A549 treated with AZD2906 at 1 μM for 4 hours (cell line): Measurements from ENCODE around the gene IAH1. TPM values are rescaled to one million over a fixed set of nuclear protein-coding genes. Genes with fewer than 3 reads are reported as not detected.

Source experiments
- total RNA-seq: library from RNA; stranded (reverse); fragments of 200-300 nt; extraction: Qiagen RNA extraction; gene quantifications from 5 replicates; pipeline ENCODE4 v1.2.3, GENCODE V29; 2022

IAH1 gene
- 82.8 to 109 TPM (median 104 TPM) in 5 replicates for total RNA-seq

GRCh38 chr2:9474361-9475057 lies at the start of gene IAH1:
Gene IAH1, plus strand, starts transcription at chr2:9474551. Its CDS starts 16 bp downstream, at chr2:9474567.

Other genes starting within 250 kb of the IAH1 start
- gene ITGB1BP1, start 51.0 kb upstream of the IAH1 start, total RNA-seq, result 166 to 178 TPM (median 173 TPM) in 5 replicates
- gene CPSF3, start 50.9 kb upstream of the IAH1 start, total RNA-seq, result 46.5 to 61.0 TPM (median 50.3 TPM) in 5 replicates
- gene ADAM17, start 81.3 kb downstream of the IAH1 start, total RNA-seq, result 26.2 to 41.2 TPM (median 31.3 TPM) in 5 replicates
- gene YWHAQ, start 156.4 kb downstream of the IAH1 start, total RNA-seq, result 1,105 to 1,203 TPM (median 1,114 TPM) in 5 replicates